Measurements from ENCODE around the gene TRIM17. TPM values are rescaled to one million over a fixed set of nuclear protein-coding genes. Genes with fewer than 3 reads are reported as not detected.

TRIM17 gene
- total RNA-seq, 2 donors from 2014 or later = not detected

DNA sequence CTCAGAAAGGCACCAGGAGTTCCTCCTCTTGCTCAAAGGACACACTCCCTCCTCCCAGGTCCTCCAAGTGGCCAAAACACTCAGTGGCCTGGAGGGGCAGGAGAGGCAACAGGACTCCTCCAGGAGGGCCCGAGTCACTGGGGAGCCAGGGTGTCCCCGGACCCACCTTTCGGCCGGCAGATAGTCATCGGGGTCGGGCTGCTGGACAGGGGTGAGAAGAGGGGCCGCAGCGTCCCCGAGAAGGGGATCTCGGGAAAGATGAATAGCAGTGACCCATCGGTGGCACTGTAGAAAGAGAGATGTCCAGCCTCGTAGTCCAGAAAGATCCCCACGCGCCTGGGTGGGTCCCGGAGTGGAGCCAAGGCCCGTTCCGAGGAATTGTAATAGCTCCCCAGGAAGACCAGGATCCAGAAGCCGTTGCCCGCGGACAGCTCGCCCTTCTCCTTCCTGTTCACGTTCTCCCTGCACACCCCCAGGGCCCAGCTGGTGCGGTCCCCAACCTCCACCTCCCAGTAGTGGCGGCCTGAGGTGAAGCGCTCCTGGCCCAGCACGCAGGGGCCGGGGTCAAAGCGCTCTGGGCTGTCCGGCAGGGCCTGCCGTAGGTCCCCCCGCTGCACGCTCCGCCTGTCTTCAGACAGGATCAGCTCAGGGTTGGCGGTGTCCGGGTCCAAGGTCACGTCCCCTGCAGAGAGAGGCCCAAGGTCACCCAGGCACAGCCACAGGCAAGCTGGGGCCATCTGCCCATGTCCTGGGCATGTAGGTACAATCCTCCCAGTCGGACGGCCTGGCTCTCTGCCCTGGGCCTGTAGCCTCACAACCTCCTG, 21.9 kb downstream of the TRIM17 start:
- TF ChIP-seq, protein P1, sequence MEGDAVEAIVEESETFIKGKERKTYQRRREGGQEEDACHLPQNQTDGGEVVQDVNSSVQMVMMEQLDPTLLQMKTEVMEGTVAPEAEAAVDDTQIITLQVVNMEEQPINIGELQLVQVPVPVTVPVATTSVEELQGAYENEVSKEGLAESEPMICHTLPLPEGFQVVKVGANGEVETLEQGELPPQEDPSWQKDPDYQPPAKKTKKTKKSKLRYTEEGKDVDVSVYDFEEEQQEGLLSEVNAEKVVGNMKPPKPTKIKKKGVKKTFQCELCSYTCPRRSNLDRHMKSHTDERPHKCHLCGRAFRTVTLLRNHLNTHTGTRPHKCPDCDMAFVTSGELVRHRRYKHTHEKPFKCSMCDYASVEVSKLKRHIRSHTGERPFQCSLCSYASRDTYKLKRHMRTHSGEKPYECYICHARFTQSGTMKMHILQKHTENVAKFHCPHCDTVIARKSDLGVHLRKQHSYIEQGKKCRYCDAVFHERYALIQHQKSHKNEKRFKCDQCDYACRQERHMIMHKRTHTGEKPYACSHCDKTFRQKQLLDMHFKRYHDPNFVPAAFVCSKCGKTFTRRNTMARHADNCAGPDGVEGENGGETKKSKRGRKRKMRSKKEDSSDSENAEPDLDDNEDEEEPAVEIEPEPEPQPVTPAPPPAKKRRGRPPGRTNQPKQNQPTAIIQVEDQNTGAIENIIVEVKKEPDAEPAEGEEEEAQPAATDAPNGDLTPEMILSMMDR (IDR thresholded peaks at IDR 0.05) = no peak
- Histone ChIP-seq H3K27ac (no peak overlapping the region), H3K4me3 (no peak overlapping the region), H3K36me3 (peaks cover 27% of the 10 kb centered on the region), H3K27me3 (no peaks in the 10 kb centered on the region), H3K9me3 (no peaks in the 10 kb centered on the region), H3K4me1 (peaks cover 0 to 15% of the 10 kb centered on the region in 2 donors)
- no peak for DNase-seq (ENCODE audit: low spot score)

DNA sequence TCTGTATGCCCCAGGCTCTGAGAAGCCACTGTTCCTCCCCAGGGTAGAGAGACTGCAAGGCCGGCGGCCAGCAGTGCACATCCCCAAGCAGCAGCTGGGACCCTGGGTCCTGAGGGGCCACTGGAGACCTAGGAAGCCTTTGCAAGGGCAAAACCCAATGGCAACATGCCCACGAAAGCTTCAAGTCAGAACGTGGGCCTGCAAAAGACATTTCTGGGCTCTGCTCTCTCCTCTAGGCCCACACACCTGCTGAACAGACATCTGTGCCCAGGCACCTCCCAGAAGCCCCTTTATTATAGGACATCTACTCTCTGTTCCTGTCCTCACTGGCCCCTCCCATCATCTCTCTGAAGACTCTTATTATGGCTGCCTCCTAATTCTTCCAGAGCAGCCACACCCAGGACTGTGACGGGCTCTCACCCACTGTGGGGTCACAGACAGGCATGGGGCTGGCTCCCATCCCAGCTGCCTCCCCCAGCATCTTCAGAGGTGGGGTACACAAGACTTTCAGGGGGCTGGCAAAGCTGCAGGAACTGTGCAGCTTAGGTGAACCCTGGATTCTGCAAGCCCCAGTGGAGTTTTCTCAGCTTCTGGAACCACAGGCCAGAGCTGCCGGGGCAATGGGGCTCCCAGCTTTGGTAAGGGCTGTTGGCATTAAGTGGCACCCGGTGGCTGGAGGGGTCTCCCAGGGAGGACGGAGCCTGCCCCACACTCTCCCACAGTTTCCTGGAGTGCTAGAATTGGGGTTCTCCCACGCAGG, 22.7 kb downstream of the TRIM17 start:
- Histone ChIP-seq H3K27ac (peak overlapping the region in 1 of 2 donors; percentile 37), H3K4me3 (no peak overlapping the region), H3K36me3 (peaks cover 24% of the 10 kb centered on the region), H3K27me3 (no peaks in the 10 kb centered on the region), H3K9me3 (no peaks in the 10 kb centered on the region), H3K4me1 (peaks cover 0 to 15% of the 10 kb centered on the region in 2 donors)
- TF ChIP-seq, protein P1 (IDR thresholded peaks at IDR 0.05) = no peak
- DNase-seq (ENCODE audit: low spot score) = no peak

DNA sequence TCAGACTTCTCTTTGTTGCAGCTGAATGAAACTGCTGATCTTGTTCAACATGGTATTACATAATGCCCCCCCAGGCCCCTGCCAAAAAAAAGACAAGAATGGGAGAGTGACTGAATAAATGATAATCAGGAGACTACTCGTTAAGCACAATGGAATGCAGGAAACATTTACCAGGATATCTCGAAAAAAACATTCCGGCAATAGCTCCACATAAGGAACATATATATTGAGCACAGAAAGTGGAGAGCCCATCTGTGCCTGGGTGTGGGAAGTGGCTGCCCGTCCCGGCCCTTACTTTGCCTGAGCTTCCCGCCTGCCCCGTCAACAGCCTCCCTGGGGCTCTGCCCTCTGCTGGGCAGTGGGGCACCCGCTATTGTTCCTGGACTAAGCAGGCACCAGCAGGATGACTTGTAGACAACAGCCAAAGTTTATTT, 23.4 kb downstream of the TRIM17 start:
- Histone ChIP-seq H3K4me1 (peaks cover 0 to 15% of the 10 kb centered on the region in 2 donors), H3K27me3 (no peaks in the 10 kb centered on the region), H3K9me3 (no peaks in the 10 kb centered on the region), H3K4me3 (no peak overlapping the region), H3K36me3 (peaks cover 24% of the 10 kb centered on the region), H3K27ac (peak overlapping the region in 1 of 2 donors; percentile 37)
- TF ChIP-seq, protein P1 (IDR thresholded peaks at IDR 0.05) = peak; percentile 45 to 68
- DNase-seq (ENCODE audit: low spot score) = no peak

DNA sequence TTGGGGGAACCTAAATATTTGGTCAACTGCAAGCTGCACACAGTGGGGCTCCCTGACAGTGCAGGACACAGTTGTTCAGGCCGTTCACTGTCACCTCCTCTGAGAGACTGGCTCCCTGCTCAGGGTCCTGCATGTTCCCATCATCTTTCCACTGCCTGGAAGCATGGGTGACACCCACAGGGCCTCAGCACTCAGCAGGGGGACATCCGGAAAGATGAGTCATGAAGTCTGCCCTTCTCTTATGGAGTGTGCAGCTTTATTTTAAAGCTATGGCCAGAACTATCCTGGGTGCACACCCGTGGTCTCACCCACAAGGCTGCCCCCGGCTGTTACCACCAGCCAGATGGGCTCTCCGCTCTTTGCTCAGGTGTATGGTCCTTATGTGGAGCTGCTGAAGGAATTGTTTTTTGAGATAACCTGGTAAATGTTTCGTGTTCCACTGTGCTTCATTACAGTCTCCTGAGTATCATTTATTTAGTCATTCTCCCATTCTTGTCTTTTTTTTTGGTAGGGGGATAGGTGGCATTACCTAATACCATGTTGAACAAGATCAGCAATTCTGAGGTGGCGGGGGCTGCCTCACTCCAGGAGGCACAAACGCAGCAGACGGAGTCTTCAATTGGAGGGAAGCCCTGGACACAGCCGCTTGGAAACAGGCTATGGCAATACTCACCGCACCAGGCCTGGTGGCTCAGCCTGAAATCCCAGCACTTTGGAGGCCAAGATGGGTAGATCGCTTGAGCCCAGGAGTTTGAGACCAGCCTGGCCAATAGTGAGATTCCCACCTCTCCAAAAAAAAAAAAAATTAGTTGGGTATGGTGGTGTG, 24.3 kb downstream of the TRIM17 start:
- Histone ChIP-seq H3K9me3 (no peaks in the 10 kb centered on the region), H3K4me1 (peaks cover 0 to 15% of the 10 kb centered on the region in 2 donors), H3K36me3 (peaks cover 18% of the 10 kb centered on the region), H3K27me3 (no peaks in the 10 kb centered on the region), H3K4me3 (no peak overlapping the region), H3K27ac (no peak overlapping the region)
- DNase-seq (ENCODE audit: low spot score) = no peak
- TF ChIP-seq, protein P1 (IDR thresholded peaks at IDR 0.05) = no peak

DNA sequence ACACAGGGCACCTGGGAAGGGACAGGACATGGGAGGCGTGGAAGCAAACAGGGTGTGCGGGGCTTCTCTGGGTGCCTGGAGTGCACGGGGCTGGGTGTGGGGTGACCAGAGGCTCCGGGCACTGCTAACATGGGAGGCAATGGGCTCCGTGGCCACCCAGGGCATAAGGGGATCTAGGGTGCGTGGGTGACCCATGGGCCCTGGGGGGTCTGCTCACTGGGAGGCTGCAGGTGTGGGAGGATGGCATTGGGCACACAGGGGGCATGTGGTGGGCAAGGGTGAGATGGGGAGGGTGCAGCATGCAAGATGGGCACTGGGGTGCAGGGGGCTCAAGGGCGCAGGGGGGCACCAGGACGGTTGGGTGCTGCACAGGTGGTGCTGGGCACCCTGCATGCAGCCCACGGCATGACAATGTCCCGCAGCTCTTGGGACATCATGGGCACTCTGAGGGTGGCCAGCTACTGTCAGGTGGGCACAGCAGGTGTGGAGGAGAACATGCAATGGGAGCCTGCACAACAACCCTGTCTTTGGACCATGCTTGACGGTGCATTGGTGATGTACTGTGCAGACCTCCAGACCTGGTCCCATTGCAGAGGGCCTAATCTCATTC, 25.1 kb downstream of the TRIM17 start:
- Histone ChIP-seq H3K9me3 (no peaks in the 10 kb centered on the region), H3K36me3 (peaks cover 14% of the 10 kb centered on the region), H3K4me3 (no peak overlapping the region), H3K4me1 (peaks cover 0 to 15% of the 10 kb centered on the region in 2 donors), H3K27me3 (no peaks in the 10 kb centered on the region), H3K27ac (no peak overlapping the region)
- TF ChIP-seq, protein P1 (IDR thresholded peaks at IDR 0.05) = no peak
- DNase-seq (ENCODE audit: low spot score) = no peak
